Stimulated activated CD4-positive, alpha-beta T cell treated with anti-CD3 and anti-CD28 coated beads, TNF-alpha, amount 100 ng/mL, for 24 hours (primary cell): ENCODE results near the gene CSMD2.
"Not testable (repeated sequence)": the region's sequence is repeated elsewhere in the genome, so short reads cannot be mapped to it uniquely, and the experiment has no call there.

Source experiments
- DNase-seq, 3 experiments: peaks; one replicate each; pipeline ENCODE4 v3.0.0-alpha.2; 2020; ENCODE audit warnings: low read depth in 3 of 3

CSMD2 gene

GRCh38 chr1:34113362-34113761 is 51.7 kb downstream of the CSMD2 start:
- no peak for DNase-seq

- DNase-seq: no peak
These were observed 56.3 kb downstream of the CSMD2 start for GRCh38 chr1:34108711-34109110.

- no peak for DNase-seq
These were observed 56.8 kb downstream of the CSMD2 start for GRCh38 chr1:34108269-34108668.

- DNase-seq: no peak
These were observed 63.9 kb downstream of the CSMD2 start for GRCh38 chr1:34101151-34101550.

GRCh38 chr1:34100332-34100731 is 64.7 kb downstream of the CSMD2 start:
- DNase-seq: no peak

- DNase-seq: not testable (repeated sequence)
These were observed 72.6 kb downstream of the CSMD2 start for GRCh38 chr1:34092399-34092798.

- DNase-seq: no peak
These were observed 75.3 kb downstream of the CSMD2 start for GRCh38 chr1:34089731-34090130.

GRCh38 chr1:34087986-34088385 is 77.0 kb downstream of the CSMD2 start:
- DNase-seq: no peak

- no peak for DNase-seq
These were observed 78.5 kb downstream of the CSMD2 start for GRCh38 chr1:34086561-34086960.

GRCh38 chr1:34083974-34084373 is 81.1 kb downstream of the CSMD2 start:
- DNase-seq: no peak

GRCh38 chr1:34082085-34082670 is 82.9 kb downstream of the CSMD2 start:
- DNase-seq: not testable (repeated sequence)

- DNase-seq: no peak
These were observed 86.6 kb downstream of the CSMD2 start for GRCh38 chr1:34078383-34078782.

GRCh38 chr1:34075576-34075975 is 89.5 kb downstream of the CSMD2 start:
- no peak for DNase-seq

- no peak for DNase-seq
These were observed 91.9 kb downstream of the CSMD2 start for GRCh38 chr1:34073028-34073695.

- no peak for DNase-seq
These were observed 94.7 kb downstream of the CSMD2 start for GRCh38 chr1:34070201-34070836.

- no peak for DNase-seq
These were observed 97.9 kb downstream of the CSMD2 start for GRCh38 chr1:34066981-34067603.

GRCh38 chr1:34066166-34066565 is 98.9 kb downstream of the CSMD2 start:
- no peak for DNase-seq

- no peak for DNase-seq
These were observed 99.5 kb downstream of the CSMD2 start for GRCh38 chr1:34065498-34065897.

- no peak for DNase-seq
These were observed 104.1 kb downstream of the CSMD2 start for GRCh38 chr1:34060901-34061415.

- no peak for DNase-seq
These were observed 104.8 kb downstream of the CSMD2 start for GRCh38 chr1:34060187-34060730.

GRCh38 chr1:34057347-34058130 is 107.5 kb downstream of the CSMD2 start:
- DNase-seq: no peak
